HG03442 (cell line): ENCODE data around the gene ZNF580.

Source experiments
- ATAC-seq: cut with Tn5 transposase; IDR thresholded peaks from one replicate; pipeline ENCODE4 v1.9.1; 2021; ENCODE audit warnings: mild to moderate bottlenecking, moderate library complexity; ENCODE audit not compliant: unreplicated experiment

Gene ZNF580

DNA sequence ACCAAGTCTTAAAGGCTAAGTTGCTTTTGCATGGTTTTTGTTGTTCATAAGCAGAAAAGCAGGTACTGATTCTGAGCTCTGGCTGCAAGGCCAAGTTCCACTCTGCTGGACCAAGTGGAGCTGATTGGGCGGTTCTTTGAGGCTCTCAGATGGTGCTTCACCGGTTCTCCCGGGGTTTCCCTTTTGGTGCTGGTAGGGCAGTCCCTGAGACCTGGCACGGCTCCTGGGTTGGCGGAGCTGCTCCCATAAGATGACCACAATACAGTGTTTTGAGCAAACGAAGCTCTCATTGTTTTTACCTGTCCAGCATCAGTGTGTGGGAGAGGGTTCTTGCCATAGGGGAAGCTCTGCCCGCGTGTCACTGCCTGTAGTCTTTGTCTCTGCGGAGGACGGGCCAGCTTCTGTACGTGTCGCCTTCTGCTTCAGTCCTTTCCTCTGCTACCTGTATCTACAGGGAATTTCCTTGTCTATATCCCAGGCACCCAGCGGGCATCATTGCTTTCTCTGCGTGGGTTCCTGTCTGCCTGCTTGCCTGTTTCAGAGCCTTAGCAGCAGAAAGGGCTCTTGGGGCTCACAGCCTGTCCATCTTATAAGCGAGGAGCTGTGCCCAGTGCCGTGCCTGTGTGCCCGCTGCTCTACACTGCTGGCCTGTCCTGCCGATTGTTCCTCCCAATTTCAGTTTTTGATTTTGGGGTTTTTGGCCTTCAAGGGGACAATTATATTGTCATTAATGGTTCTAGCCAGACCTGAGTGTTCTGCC, 16.4 kb downstream of the ZNF580 start:
- ATAC-seq = no peak

DNA sequence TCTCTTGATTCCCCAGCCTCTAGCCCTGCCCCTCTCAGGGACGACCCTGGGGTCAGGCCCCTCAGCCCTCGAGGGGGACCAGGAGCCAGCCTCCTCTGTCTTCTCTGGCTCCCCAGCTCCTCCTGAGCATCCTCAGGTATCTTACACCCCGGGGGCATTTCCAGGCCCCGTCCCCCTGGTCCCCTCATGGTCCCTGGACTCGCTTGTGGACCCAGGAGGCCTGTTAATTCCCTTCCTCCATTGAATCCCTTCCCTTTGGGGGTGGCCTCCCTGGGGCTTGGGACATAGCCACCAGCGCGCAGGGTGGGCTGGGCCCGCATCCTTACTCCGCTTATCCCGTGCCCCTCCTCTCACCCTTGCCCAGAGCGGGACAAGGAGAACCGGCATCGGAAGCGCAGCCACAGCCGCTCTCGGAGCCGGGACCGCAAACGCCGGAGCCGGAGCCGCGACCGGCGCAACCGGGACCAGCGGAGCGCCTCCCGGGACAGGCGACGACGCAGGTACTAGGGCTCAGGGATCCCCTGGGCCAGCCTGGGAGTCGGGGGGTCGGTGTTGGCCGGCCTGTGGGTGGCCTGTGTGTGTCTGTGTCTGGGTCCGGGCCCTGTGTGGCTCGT, 18.2 kb downstream of the ZNF580 start:
- no peak for ATAC-seq

DNA sequence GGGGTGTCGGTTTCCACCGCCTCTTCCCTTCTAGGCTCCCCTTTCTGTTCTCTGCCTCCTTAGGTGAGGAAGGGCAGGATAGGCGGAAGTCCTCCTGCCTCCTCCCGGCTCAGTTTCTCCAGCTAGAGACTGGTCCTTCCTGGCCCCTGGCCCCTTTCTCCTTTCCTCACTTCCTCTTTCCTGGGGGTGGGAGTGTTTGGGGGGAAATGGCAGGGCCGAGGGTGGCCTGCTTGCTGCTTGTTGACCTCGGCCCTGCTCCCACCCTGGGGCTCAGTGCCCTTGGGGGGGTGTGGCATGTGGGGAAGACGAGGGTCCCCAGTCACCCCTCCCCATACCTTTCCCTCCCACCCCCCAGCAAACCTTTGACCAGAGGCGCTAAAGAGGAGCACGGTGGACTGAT, 19.0 kb downstream of the ZNF580 start:
- ATAC-seq = no peak

DNA sequence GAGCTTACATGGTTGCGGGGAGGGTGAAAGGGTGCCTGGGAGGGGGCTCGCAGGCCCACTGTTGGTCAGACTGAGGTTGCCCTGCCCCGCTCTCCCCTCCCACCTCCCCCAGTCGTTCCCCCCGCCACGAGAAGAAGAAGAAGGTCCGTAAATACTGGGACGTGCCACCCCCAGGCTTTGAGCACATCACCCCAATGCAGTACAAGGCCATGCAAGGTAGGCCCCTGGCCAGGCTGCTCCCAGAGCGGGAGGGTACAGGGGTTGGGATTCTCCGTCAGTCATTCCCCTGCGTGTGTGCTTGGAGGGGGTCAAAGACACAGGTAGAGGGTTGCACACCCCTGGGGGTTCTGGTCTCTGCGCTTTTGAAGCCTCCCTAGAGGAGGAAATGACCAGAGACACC, 19.6 kb downstream of the ZNF580 start:
- no peak for ATAC-seq

DNA sequence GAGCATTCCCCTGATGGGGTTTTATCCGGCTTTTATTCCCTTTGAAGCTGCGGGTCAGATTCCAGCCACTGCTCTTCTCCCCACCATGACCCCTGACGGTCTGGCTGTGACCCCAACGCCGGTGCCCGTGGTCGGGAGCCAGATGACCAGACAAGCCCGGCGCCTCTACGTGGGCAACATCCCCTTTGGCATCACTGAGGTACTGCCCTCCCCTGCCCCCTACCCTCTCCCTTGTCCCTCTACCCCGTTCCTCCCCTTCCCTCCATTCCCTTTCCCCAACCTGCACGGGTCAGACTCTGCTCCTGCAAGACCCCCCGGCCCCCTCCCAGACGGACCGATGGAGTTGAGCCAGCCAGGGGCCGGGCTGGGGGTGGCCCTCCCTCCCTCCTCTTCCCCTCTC, 20.2 kb downstream of the ZNF580 start:
- no peak for ATAC-seq

DNA sequence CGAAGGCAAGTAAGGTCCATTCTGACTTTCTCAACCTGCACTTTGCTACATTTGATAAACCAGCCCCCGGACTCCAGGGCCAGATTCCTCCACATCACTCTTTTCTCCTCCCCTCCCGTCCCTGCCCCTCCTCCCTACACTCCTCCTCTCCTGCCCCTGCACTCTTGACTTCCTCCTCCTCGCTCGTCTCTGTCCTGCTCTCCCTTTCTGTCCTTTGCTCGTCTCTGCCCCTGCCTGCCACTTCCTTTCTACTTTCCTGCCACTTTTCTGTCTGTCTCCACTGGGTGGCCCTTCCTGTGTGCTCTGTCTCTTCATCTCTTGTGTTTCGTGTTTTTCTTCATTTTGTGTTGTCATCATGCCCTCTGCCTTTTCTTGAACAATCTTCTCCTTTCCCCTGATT, 21.0 kb downstream of the ZNF580 start:
- ATAC-seq = no peak

DNA sequence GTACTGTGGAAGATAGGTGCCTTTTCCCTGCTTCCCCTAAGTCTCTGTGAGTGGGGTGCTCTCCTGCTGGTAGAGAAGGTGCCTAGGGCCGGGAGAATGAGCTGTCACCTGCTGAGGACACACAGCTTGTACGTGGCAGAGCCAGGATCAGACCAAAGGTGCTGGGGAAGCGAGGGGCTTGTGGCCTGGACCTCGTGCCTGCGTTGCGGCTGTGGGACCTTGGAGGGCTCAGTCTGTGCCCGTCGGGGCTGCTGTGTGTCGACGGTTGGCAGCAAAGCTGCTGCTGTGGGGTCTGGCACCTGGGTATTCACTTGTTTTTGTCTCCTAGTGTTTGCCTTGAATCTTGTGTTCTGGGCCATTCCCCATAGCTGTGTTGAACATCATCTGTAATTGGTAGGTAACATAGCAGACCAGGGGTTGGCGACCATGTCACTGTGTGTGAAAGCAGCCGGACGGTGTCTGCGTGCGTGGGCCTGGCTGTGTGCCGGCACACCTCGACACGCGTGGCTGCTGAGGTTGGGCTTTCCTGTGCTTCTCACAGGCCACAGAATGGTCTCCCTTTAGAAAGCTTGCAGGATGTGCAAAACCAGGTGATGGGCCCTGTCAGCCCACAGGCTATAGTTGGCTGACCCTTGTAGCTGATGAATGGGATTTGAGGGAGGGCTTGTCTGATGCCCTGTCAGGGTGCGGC, 23.2 kb downstream of the ZNF580 start:
- no peak for ATAC-seq

DNA sequence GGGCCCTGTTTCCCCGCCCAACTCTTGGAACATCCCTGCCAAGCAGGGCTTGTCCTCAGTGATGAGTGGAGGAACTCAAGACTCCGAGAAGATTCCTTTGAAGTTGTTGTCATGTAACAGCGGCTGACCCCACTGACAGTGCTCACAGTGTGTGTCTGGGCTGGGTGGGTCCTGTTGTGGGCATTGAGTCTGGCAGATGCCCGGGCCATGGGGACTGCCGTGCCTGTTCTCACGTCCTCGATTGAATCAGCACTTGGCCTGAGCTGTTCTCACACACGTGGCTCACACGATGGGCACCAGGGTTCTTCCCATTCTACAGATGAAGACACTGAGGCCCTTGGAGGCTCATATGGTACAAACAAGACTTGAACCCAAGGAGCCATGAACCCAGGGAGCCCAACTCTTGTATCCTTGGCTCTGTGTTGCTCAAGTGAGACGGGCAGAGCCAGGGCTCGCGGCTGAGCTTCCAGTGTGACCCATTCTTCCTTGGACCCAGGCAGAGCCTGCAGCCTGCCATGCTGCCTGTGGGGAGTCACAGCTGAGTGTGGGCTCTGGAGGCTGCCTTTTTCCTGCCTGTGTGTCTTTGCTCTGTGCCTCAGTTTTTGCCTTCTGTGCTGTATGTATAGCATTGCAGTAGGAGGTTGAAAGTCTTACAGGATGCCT, 25.7 kb downstream of the ZNF580 start:
- ATAC-seq = no peak

DNA sequence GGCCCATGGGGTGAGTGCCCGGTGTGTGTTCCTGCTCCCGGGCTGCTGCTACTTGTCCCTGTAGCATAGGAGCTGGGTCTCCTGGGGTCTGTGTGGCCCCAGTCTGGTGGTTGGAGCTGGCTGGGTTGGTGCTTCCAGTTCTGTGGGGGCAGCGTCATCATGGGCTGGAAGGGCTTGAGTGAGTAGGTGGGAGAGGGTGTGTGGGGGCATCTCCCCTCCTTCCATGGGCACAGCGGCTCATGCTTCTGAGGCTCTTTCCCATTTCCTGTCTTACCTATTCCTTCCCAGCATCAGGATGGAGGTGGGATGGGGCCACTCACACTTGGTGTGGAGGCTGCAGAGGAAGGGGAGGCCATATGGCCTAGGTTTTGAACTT, 26.2 kb downstream of the ZNF580 start:
- no peak for ATAC-seq

DNA sequence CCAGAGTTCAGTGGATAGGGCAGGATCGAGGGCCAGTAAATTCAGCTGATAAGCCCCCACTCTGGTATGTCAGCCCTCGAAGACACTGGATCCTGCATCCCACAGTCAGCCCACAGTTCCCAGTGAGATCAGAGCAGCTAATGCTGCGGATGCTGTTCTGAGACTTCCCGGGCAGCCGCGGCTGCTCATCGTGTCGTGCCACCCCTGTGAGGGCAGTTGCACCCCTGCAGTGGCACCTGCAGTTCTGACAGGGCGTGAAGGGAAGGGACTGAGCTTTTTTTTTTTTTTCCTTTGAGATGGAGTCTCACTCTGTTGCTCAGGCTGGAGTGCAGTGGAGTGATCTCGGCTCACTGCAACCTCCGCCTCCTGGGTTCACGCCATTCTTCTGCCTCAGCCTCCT, 26.7 kb downstream of the ZNF580 start:
- no peak for ATAC-seq

DNA sequence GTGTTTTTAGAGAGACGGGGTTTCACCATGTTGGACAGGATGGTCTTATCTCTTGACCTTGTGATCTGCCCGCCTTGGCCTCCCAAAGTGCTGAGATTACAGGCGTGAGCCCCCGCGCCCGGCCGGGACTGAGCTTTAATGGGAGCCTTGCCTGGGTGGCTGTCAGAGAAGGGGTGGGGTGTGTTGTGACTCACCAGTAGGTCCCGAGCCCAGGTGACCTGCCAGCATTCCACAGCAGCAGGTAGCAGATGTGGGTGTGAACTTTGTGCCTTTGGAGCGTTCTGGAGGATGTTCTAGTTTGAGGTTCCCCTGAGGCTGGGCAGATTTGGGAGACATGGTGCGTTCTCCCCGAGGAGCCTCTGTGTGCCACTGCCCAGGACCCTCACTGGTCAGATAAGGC, 27.2 kb downstream of the ZNF580 start:
- no peak for ATAC-seq

DNA sequence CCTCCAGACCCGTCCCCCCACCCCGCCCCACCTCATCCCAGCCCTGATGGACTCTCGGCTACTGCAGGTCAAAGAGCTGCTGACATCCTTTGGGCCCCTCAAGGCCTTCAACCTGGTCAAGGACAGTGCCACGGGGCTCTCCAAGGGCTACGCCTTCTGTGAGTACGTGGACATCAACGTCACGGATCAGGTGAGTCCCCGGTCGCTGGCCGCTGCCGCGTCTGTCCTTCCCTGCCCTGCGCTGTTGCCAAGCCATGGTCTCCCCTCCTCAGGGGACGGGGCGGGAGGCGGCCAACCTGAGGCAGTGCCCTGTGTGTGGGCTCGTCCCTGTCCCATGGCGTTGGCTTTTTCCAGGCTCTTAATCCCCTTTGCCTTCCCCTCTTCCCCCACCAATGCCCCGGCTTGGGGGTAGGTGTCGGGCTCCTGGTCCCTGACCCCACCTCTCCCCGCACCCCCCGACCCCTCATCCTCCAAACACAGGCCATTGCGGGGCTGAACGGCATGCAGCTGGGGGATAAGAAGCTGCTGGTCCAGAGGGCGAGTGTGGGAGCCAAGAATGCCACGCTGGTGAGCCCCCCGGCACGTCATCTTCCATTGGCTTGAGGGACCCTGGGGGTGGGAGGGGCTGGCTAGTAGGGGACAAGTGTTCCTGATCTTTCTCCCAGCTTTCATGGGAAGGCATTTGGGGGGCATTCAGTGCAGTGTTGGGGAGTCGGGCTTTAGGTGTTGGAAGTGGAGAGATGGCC, 28.0 kb downstream of the ZNF580 start:
- no peak for ATAC-seq

DNA sequence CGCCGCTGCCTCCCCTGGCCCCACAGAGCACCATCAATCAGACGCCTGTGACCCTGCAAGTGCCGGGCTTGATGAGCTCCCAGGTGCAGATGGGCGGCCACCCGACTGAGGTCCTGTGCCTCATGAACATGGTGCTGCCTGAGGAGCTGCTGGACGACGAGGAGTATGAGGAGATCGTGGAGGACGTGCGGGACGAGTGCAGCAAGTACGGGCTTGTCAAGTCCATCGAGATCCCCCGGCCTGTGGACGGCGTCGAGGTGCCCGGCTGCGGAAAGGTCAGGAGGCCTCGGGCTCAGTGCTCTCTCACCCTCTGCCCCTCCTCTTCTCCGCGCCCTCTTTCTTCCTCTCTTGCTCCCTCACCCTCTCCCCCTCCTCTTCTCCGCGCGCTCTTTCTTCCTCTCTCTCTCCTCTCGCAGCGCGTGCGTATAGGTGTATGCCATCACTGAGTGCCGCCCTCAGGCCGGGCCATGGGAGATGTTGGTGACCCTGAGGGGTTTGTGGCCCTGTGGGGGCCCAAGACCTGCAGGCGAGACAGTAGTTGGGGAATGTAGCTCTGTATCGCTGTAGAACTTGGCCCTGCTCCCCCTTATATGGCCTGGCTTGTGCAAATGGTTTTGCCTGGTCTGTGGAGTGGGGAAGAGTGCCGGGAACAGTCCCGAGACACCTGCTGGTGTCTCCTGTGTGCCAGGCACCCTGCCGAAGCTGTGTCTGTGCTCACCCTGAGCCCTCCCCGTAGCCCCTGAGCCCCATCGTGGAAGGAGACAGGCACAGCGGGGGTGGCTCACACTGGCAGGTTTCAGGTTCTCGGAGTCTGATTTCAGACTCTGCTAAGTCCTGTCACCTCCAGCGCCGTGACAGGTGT, 28.8 kb downstream of the ZNF580 start:
- ATAC-seq = no peak

DNA sequence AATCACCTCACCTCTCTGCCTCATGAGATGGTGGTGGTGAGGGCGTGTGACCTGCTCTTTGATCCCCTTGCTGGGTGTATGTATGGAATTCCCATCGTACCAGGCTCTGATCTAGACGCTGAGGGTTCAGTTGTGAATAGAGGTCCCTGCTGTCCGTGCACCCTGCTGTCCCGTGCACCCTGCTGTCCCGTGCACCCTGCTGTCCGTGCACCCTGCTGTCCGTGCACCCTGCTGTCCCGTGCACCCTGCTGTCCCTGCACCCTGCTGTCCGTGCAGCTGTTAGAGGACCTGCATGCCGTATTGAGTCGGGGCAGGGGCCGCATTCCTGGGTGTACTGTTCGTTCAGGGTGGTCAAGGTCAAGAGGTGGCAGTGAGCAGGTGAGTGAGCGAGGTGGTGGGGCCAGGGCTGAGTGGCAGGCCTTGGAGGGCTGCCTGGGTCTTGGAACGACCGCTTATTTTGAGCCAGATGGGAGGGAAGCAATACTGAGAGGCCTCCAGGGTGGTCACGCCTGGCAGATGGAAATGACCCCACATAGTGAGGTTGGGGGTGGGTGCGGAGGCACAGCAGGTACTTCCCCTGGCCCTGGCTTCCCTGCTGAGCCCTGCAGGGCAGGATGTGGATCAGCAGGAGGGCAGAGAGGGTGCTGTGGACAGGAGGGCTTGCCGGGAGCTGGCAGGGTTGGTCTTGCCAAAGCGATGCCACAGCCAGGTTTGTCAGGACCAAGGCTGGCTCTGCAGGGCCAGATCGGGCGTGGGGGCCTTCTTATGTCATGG, 29.7 kb downstream of the ZNF580 start:
- no peak for ATAC-seq

DNA sequence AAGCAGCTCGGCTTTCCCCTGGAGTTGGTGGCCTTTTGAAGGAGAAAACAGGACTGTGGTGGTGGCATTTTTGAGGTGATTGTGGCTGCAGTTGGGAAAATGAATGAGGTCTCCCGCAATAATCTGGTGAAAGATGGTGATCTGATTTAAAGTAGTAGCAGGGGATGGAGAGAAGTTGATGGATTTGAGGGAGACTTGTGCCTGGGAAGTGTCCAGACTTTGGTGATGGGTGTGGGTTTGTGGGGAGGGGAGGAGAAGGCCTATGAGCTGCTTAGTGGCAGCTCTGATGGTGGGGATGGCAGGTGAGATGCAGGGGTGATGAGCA, 30.2 kb downstream of the ZNF580 start:
- no peak for ATAC-seq

DNA sequence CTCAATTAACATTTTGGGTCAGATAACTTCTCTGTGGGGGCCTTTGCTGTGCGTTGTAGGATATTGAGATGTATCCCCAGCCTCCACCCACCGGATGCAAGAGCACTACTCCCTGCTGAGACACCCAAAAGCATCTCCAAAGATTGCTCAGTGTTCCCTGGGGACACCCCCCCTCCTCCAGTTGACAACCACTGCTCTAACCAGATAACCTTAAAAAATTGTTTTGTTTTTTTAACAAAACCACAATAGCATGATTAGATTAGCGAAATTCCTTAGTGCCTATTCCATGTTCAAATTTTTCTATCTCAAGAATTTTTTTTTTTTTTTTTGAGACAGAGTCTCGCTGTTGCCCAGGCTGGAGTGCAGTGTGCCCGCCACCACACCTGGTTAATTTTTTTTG, 31.6 kb downstream of the ZNF580 start:
- ATAC-seq = no peak

DNA sequence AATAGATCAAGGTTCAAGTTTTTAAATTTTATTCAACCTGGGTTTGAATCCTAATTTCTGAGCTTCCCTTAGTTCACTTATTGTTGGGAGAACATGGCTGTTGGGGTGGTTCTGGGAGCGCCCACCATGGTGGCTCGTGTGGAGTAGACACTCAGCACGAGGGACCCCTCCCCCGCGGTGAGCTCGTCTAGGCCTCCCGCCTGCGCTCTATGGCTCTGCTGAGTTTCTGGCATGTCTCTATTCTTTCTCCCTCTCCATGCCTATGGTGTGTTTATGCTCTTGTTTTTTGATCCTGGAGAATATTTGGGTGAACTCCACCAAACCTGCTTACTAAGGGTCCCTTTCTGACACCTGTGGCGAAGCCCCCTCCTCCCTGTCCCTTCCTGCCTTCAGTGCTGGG, 32.7 kb downstream of the ZNF580 start:
- no peak for ATAC-seq

DNA sequence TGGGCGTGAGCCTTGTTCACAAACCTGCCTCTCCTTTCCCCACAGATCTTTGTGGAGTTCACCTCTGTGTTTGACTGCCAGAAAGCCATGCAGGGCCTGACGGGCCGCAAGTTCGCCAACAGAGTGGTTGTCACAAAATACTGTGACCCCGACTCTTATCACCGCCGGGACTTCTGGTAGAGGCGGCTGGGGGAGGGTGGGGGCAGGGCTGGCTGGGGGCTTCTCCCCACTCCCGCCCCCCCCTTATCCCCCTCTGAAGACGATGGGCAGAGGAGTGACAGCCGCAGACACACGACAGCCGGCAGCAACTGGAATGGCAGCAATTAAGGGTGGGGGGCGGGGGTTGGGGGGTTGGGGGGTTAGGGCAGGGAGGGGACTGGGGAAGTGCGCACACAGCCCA, 33.1 kb downstream of the ZNF580 start:
- no peak for ATAC-seq

DNA sequence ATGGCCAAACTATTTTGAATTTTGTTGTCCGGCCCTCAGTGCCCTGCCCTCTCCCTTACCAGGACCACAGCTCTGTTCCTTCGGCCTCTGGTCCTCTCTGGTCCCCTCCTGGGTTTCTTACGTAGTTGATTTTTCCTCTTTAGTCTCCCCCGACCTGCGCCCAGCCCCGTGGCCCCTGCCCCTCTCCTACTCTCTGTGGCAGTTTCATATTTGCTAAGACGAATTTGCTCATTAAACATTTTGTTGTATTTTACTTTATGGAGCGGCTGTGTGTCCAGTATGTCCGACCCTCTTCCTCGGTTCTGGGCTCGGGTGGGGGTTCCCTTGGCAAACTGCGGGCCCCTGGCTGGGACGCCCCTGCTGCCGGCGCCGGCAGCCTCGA, 33.6 kb downstream of the ZNF580 start:
- ATAC-seq = no peak
